HG03342 (cell line): ENCODE measurements around the gene ARRDC2.

Source experiments
- ATAC-seq: cut with Tn5 transposase; IDR thresholded peaks from one replicate; pipeline ENCODE4 v1.9.1; 2021; ENCODE audit warnings: mild to moderate bottlenecking, moderate library complexity; ENCODE audit not compliant: unreplicated experiment

Gene ARRDC2

DNA sequence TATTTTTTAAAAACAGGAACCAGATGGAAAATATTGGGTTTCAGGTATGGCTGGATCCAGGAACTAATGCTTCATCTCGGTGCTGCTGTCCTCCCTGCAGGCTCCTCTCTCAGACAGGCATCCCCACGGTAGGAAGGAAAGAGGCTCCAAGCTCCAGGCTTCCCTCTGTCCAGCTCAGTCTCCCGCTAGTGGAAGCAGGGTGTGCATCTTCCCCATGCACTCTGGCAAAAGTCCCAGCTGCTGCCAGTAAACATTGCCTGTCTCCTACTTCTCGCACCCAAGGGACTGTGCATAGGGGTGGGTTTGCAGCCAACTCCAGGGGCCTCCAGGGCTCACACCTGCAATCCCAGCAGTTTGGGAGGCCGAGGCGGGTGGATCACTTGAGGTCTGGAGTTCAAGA is 49.6 kb downstream of the ARRDC2 start:
- no peak for ATAC-seq

DNA sequence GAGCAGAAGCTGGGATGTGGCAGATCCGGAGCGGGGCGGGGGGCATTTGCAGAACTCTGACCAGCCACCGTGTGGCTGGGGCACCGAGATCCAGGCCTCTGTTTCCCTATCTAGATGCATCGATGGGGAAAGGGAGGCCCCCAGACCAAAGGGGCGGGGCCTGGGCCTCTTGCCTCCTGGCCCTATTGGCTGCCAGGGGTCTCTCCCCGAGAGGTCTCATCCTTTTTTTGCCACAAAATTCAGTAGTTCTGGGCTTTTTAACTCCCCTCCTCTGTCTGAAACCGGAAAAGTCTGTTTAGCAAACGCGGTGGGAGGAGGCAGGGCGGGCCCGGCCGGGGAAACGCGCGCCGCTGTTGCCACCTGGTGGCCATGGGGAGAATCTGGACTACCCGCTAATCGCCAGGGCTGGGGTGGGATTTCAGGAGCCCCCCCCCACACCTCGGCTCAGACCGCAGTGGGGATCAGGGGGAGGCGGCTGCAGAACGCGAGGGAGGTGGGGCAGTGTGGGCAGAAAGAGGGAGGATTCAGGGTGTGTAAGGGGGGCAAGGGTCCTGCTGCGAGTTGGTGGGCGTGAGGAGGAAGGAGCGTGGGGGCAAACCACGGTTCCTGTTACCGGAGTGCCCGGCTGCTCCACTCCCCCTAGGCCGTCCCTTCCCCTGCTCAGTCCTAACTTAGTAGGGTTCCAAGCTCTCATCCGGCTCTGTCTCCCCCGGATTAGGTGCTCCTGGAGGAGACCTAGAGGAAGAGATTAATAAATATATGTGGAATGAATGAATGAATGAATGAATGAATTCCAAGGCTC is 50.4 kb downstream of the ARRDC2 start:
- ATAC-seq, result no peak

DNA sequence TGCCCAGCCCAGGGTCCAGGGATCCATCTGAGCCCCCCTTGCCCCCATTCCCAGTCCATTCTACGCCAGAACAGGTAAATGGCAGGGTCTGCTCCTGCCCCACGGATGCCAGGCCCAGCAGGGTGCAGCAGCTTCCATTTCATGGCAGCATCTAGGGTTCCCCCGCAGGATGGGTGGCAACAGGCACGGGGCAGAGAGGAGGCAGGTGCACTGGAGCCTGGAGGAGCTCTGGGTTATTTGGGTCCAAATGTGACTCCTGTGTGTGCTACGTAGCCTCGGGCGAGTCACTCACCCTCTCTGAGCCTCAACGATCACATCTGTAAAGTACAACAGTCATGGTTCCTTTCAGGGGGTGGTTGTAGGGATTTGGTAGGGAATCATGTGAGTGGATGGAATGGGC is 51.3 kb downstream of the ARRDC2 start:
- ATAC-seq, result no peak

DNA sequence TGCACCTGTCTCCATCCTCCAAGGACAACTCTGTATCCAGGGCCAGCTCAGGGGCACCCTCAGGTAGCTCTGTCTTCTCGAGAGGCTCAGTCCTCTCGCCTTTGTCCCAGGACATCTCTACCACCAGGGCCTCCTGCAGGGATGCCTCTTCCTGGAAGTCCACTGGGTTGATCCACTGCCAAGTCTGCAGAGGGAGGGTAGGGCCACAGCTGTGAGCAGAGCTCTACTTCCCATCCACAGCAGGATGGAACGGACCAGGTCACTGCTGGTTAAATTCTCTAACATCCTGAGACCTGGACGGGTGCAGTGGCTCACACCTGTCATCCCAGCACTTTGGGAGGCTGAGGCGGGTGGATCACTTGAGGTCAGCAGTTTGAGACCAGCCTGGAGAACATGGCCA is 51.9 kb downstream of the ARRDC2 start:
- ATAC-seq, result no peak

DNA sequence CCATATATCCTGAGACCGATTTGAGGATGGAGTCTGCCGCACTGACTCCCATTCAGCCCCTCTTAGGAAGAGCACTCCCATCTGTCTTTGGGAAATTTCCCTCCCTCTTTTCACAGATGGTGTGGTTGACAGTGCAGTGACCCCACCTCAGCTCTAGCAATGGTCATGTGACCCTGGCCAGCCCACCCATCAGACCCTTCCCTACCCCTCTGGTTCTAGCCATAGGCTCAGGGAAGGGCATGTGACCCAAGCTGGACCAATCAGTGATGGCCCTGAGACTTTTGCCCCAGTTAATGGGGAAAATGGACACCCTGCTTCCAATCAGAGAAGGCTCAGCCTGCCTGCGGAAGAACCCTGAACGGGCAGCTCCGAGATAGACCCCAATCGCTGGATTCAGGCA is 52.5 kb downstream of the ARRDC2 start:
- ATAC-seq, result no peak

DNA sequence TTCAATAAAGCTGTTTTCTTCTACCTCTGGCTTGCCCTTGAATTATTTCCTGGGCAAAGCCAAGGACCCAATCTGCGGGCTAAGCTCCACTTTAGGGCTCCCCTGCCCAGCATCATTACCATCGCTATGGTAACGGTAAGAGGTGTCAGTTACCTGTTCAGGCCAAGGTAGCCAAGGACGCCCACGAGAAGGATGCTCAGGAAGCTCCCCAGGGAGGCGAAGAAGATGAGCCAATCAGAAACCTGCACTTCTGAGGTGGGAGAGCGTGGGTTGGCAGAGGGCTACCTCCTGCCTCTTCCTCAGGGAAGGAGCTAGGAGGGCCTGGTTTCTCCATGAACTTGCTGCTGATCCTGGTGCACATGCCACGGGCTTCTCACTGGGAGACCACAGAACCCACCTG is 54.1 kb downstream of the ARRDC2 start:
- no peak for ATAC-seq

DNA sequence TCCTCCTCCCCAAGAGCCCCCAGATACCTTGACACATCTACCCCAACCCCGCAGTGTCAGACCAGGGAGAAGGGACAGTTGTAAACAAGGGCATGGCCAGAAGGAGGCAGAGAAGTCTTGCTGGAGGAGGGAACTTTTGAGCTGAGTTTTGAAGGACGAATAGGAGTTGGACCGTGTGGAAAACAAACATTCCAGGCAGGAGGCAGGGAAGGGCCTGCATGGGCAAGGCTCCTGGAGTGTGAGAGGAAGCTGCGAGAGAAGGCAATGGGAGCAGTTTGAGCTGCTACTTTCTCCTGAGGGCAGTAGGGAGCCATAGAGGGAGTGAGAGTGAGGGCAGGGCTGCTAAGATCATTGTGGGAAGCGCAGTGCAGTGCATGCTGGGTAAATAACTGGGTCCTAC is 55.5 kb downstream of the ARRDC2 start:
- ATAC-seq, result no peak
